WI38 (cell line): ENCODE results near the gene KIAA0232.
A peak's percentile ranks its signal among the peaks of the same experiment; 100 is the strongest.

Source experiments
- H3K4me3 ChIP-seq: 2 replicates; pipeline ENCODE4 v1.5.1; 2011; ENCODE audit warnings: low read depth, mild to moderate bottlenecking, control low read depth, low read length
- CTCF ChIP-seq: IDR thresholded peaks from 2 replicates; pipeline ENCODE4 v1.5.1; 2012; ENCODE audit warnings: low read depth, mild to moderate bottlenecking, control low read depth, low read length

The KIAA0232 gene

GRCh38 chr4:6803246-6803645 is 20.7 kb downstream of the KIAA0232 start:
- no peak for TF ChIP-seq CTCF
- H3K4me3 ChIP-seq = no peak overlapping the region

- TF ChIP-seq CTCF = no peak
These were observed 21.7 kb downstream of the KIAA0232 start for GRCh38 chr4:6804082-6804752.

GRCh38 chr4:6806924-6807626 is 24.5 kb downstream of the KIAA0232 start:
- TF ChIP-seq CTCF = no peak

More at GRCh38 chr4:6804082-6804752, 21.7 kb downstream of the KIAA0232 start:
- H3K4me3 ChIP-seq = no peak overlapping the region

GRCh38 chr4:6808259-6808658 is 25.7 kb downstream of the KIAA0232 start:
- H3K4me3 ChIP-seq = no peak overlapping the region
- TF ChIP-seq CTCF = no peak

More at GRCh38 chr4:6806924-6807626, 24.5 kb downstream of the KIAA0232 start:
- 0 out of 2 replicates have a peak overlapping the region, but pooled peaks have one; percentile 20 for H3K4me3 ChIP-seq

- TF ChIP-seq CTCF = no peak
- no peak overlapping the region for H3K4me3 ChIP-seq
These were observed 28.6 kb downstream of the KIAA0232 start for GRCh38 chr4:6811165-6811564.

- H3K4me3 ChIP-seq = no peak overlapping the region
- no peak for TF ChIP-seq CTCF
These were observed 30.2 kb downstream of the KIAA0232 start for GRCh38 chr4:6812766-6813165.

- H3K4me3 ChIP-seq = no peak overlapping the region
- no peak for TF ChIP-seq CTCF
These were observed 31.2 kb downstream of the KIAA0232 start for GRCh38 chr4:6813725-6814124.
